GM21786 (cell line): ENCODE data around the gene STOML3.

Source experiments
- ATAC-seq: cut with Tn5 transposase; IDR thresholded peaks from one replicate; pipeline ENCODE4 v1.9.1; 2021; ENCODE audit not compliant: unreplicated experiment

STOML3 gene

GRCh38 chr13:38921081-38921480, 69.5 kb downstream of the STOML3 start:
- no peak for ATAC-seq
